CMK (cell line): Measurements from ENCODE around the gene HOMER1.
"Not testable (repeated sequence)": the region's sequence is repeated elsewhere in the genome, so short reads cannot be mapped to it uniquely, and the experiment has no call there.

Source experiments
- DNase-seq: peaks from one replicate; pipeline ENCODE4 v3.0.0-alpha.2; 2010; ENCODE audit warnings: low read depth

The HOMER1 gene

GRCh38 chr5:79516986-79517385 lies 3.1 kb upstream of the HOMER1 start:
- DNase-seq = no peak

- not testable (repeated sequence) for DNase-seq
Observed at GRCh38 chr5:79516331-79516730, 2.4 kb upstream of the HOMER1 start.

- peak; percentile 61 for DNase-seq
Observed at GRCh38 chr5:79514391-79515105, 614 bp upstream of the HOMER1 start.

GRCh38 chr5:79513308-79513703 lies 628 bp downstream of the HOMER1 start:
- DNase-seq = no peak

- no peak for DNase-seq
Observed at GRCh38 chr5:79512471-79513307, 1.2 kb downstream of the HOMER1 start.

- DNase-seq = no peak
Observed at GRCh38 chr5:79512049-79512448, 1.9 kb downstream of the HOMER1 start.

GRCh38 chr5:79510638-79511037 lies 3.3 kb downstream of the HOMER1 start:
- no peak for DNase-seq

GRCh38 chr5:79509244-79509885 lies 4.6 kb downstream of the HOMER1 start:
- no peak for DNase-seq

GRCh38 chr5:79508794-79509193 lies 5.1 kb downstream of the HOMER1 start:
- DNase-seq = no peak

GRCh38 chr5:79508354-79508753 lies 5.6 kb downstream of the HOMER1 start:
- DNase-seq = no peak

GRCh38 chr5:79507251-79508205 lies 6.4 kb downstream of the HOMER1 start:
- DNase-seq = no peak

- DNase-seq = no peak
Observed at GRCh38 chr5:79505138-79505537, 8.8 kb downstream of the HOMER1 start.

GRCh38 chr5:79503794-79504495 lies 10.0 kb downstream of the HOMER1 start:
- DNase-seq = no peak

GRCh38 chr5:79499640-79500273 lies 14.2 kb downstream of the HOMER1 start:
- DNase-seq = no peak

GRCh38 chr5:79495311-79495710 lies 18.6 kb downstream of the HOMER1 start:
- DNase-seq = no peak

GRCh38 chr5:79493596-79494345 lies 20.2 kb downstream of the HOMER1 start:
- no peak for DNase-seq

- no peak for DNase-seq
Observed at GRCh38 chr5:79491690-79492317, 22.1 kb downstream of the HOMER1 start.

- DNase-seq = no peak
Observed at GRCh38 chr5:79490323-79490936, 23.5 kb downstream of the HOMER1 start.

GRCh38 chr5:79489773-79490172 lies 24.2 kb downstream of the HOMER1 start:
- DNase-seq = no peak
